ENCODE measurements around the gene RDX. TPM values are rescaled to one million over a fixed set of nuclear protein-coding genes. Genes with fewer than 3 reads are reported as not detected.

Gene RDX
- total and polyA plus RNA-seq, 2 of the 4 experiments (the other 2 are of a cell fraction), result 61.1 to 72.4 TPM

DNA sequence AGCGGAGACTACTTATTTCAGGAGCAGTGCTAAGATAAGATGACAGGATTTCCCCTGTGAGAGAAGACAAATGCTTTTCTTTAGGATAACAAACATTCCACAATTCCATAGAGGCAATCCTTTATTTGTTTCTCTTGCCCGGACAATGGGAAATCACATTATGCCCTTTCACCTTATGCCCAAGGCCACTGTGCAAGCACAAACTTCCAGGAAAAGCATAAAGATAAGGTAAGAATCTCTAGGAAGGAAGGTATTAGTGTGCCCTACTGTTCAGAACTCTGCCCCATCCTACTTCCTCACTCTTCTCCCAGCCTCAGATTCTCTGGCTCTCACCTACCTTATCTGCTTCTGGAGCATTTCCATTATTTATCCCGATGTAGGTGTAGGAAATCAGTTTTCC lies 23.1 kb upstream of the RDX start:
- ATAC-seq (ENCODE audit: low read depth) (no peak), DNase-seq (no peak)
- no peaks in the 10 kb centered on the region for H3K36me3 ChIP-seq (ENCODE audit: control insufficient read depth, insufficient read depth, low read length)
- H2BK5ac ChIP-seq (ENCODE audit: low read depth, low read length, poor library complexity, severe bottlenecking), result no peak overlapping the region
- in situ Hi-C loops (cut with MboI; ENCODE audit: low sequenced_read_pairs), result no loop called here
- no peak overlapping the region for H3K4ac ChIP-seq (ENCODE audit: low read depth, low read length)
- TF ChIP-seq RAD21 (IDR thresholded peaks at IDR 0.05; ENCODE audit: low read length) (no peak), MAFK (IDR thresholded peaks at IDR 0.05; ENCODE audit: low read depth, low read length) (no peak), NFE2L2 (IDR thresholded peaks at IDR 0.05; ENCODE audit: low read depth, low read length) (no peak), POLR2A (IDR thresholded peaks at IDR 0.05; ENCODE audit: low read depth, low read length) (no peak), RCOR1 (IDR thresholded peaks at IDR 0.05; ENCODE audit: insufficient replicate concordance, low read length) (no peak), SMC3 (IDR thresholded peaks at IDR 0.05; ENCODE audit: low read depth, low read length) (no peak), MAZ (IDR thresholded peaks at IDR 0.05; ENCODE audit: borderline replicate concordance, low read depth, low read length) (no peak), BHLHE40 (IDR thresholded peaks at IDR 0.05; ENCODE audit: low read depth, low read length) (no peak), CEBPB (IDR thresholded peaks at IDR 0.05; ENCODE audit: low read depth, low read length) (no peak)
- H3K9ac ChIP-seq (ENCODE audit: low read depth, low read length), result no peak overlapping the region
- no peaks in the 10 kb centered on the region for H4K20me1 ChIP-seq (ENCODE audit: insufficient read depth, low read length)
- H4K8ac ChIP-seq (ENCODE audit: low read depth in 2 of 2, low read length in 2 of 2), result no peak overlapping the region
- H3K4me3 ChIP-seq (ENCODE audit: insufficient read depth, low read depth, low read length), result no peak overlapping the region
- H3K18ac ChIP-seq (ENCODE audit: low read depth, low read length), result no peak overlapping the region
- H3K9me3 ChIP-seq (ENCODE audit: control insufficient read depth, insufficient read depth, low read length), result no peaks in the 10 kb centered on the region
- no peak overlapping the region for H2AFZ ChIP-seq (replicated peaks; ENCODE audit: low read length, poor library complexity)
- H3K4me2 ChIP-seq (ENCODE audit: low read depth, low read length), result no peak overlapping the region
- no CpG with 5 or more reads among the region's 3 CpGs for WGBS, 2 experiments (ENCODE audit: extremely low coverage in 2 of 2, insufficient read length in 1 of 2)
- no peak overlapping the region for H2BK120ac ChIP-seq (ENCODE audit: low read depth, low read length)
- no peaks in the 10 kb centered on the region for H3K79me1 ChIP-seq (ENCODE audit: low read depth in 1 of 2, low read length in 2 of 2)
- H3K56ac ChIP-seq (ENCODE audit: extremely low read depth, insufficient read depth, low read length), result no peak overlapping the region
- H2BK15ac ChIP-seq (ENCODE audit: low read depth, low read length), result no peak overlapping the region
- ChIA-PET POLR2A (ENCODE audit: unreplicated experiment) (interaction anchor here (1.2 kb wide), 1 partner anchor 51 kb away, joined by 4 read pairs; no protein-coding TSS in a partner anchor), CTCF (no interaction called here)
- H3K9me1 ChIP-seq (ENCODE audit: insufficient read depth, low read length), result no peaks in the 10 kb centered on the region
- H3K23ac ChIP-seq (ENCODE audit: low read depth, low read length), result no peak overlapping the region
- no peaks in the 10 kb centered on the region; the same call in 1 of the 2 replicates for H3K27me3 ChIP-seq (ENCODE audit: control insufficient read depth, insufficient read depth, low read length)
- no peak overlapping the region for H2AK5ac ChIP-seq (ENCODE audit: low read depth, low read length)
- no peak overlapping the region for H4K91ac ChIP-seq (ENCODE audit: insufficient read depth, low read depth, low read length)
- H3K14ac ChIP-seq (replicated peaks; ENCODE audit: low read depth, low read length), result no peak overlapping the region
- H2BK20ac ChIP-seq (ENCODE audit: low read depth, low read length), result no peak overlapping the region
- H3K27ac ChIP-seq (ENCODE audit: insufficient read depth, low read length), result no peak overlapping the region
- intact Hi-C loops (cut with micrococcal nuclease), result loop anchor here (2.0 kb wide), 1 partner anchor 37 kb away; no protein-coding TSS in a partner anchor
- peaks cover 2% of the 10 kb centered on the region; the same call in 1 of the 2 replicates for H3K4me1 ChIP-seq (ENCODE audit: control insufficient read depth, insufficient read depth, low read length)
- no peak overlapping the region for H2AK9ac ChIP-seq (replicated peaks; ENCODE audit: low read depth, low read length, poor library complexity)
- dilution Hi-C loops (cut with HindIII; ENCODE audit: low sequenced_read_pairs, unreplicated experiment), result no loop called here
- no peak overlapping the region for H4K5ac ChIP-seq (ENCODE audit: low read depth, low read length)
- BruUV-seq (replicated peaks), result no TSS peak
